ENCODE results near the gene GRAMD2B.

GRAMD2B gene

GRCh38 chr5:126488443-126489065 is 65.3 kb downstream of the GRAMD2B start:
- Mint-ChIP-seq H3K36me3 (peaks cover 3 to 8% of the 10 kb centered on the region in 2 donors), H3K27me3 (no peaks in the 10 kb centered on the region), H3K4me3 (no peak overlapping the region), H3K4me1 (no peaks in the 10 kb centered on the region), H3K9me3 (no peaks in the 10 kb centered on the region), H3K27ac (no peak overlapping the region)
- ATAC-seq (replicated peaks) (no peak), DNase-seq (no peak)

- no peaks in the 10 kb centered on the region for H3K9me3 Mint-ChIP-seq
- H3K27me3 Mint-ChIP-seq, result no peaks in the 10 kb centered on the region
- ATAC-seq (replicated peaks), result peak in 1 of 2 donors; percentile 52
- no peak overlapping the region for H3K4me3 Mint-ChIP-seq
- no peak for DNase-seq
- H3K36me3 Mint-ChIP-seq, result peaks cover 3 to 8% of the 10 kb centered on the region in 2 donors
- no peak overlapping the region for H3K27ac Mint-ChIP-seq
- no peaks in the 10 kb centered on the region for H3K4me1 Mint-ChIP-seq
Measured at GRCh38 chr5:126490167-126490940, 67.1 kb downstream of the GRAMD2B start.

DNA sequence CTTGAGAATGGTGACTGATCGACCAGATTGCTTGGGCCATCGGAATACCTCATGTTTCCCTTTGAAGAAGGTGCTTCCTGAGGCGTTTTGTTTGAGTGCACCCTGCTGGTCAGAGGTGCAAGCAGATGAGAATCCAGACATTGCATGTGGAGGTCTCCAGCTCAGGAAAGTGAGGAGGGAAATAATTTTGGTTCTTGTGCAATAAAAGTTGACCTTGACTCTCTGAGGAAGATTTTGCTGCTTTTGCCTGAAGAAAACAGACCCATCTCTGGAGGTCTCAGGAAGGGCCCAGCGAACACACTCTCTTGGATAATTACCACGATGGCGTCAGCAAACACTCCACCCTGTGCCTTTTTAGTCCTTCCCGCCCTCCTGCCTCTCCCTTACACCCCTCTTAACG is 69.7 kb downstream of the GRAMD2B start:
- Mint-ChIP-seq H3K4me1 (no peaks in the 10 kb centered on the region), H3K36me3 (peaks cover 3% of the 10 kb centered on the region in 2 donors), H3K27ac (no peak overlapping the region), H3K4me3 (no peak overlapping the region), H3K27me3 (no peaks in the 10 kb centered on the region), H3K9me3 (no peaks in the 10 kb centered on the region)
- DNase-seq (no peak), ATAC-seq (replicated peaks) (no peak)

DNA sequence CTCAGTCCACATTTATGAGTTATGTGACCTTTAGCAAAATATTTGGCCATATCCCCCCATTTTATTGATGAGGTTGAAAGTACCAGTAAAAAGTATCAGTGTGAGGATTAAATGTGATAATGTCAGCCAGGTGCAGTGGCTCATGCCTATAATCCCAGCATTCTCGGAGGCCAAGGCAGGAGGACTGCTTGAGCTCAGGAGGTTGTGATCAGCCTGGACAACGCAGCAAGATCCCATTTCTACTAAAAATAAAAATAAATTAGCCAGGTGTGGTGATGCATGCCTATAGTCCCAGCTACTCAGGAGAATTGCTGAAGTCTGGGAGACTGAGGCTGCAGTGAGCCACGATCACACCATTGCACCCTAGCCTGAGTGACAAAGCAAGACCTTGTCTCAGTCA is 71.2 kb downstream of the GRAMD2B start:
- no peak overlapping the region for H3K27ac Mint-ChIP-seq
- H3K4me3 Mint-ChIP-seq, result no peak overlapping the region
- H3K27me3 Mint-ChIP-seq, result no peaks in the 10 kb centered on the region
- ATAC-seq (replicated peaks) (no peak), DNase-seq (no peak)
- no peaks in the 10 kb centered on the region for H3K4me1 Mint-ChIP-seq
- H3K9me3 Mint-ChIP-seq, result no peaks in the 10 kb centered on the region
- H3K36me3 Mint-ChIP-seq, result peaks cover 0 to 3% of the 10 kb centered on the region in 2 donors

GRCh38 chr5:126497506-126497905 is 74.3 kb downstream of the GRAMD2B start:
- DNase-seq (no peak), ATAC-seq (replicated peaks) (no peak)
- Mint-ChIP-seq H3K27ac (no peak overlapping the region), H3K4me3 (no peak overlapping the region), H3K4me1 (no peaks in the 10 kb centered on the region), H3K9me3 (no peaks in the 10 kb centered on the region), H3K27me3 (no peaks in the 10 kb centered on the region), H3K36me3 (peaks cover 0 to 3% of the 10 kb centered on the region in 2 donors)

GRCh38 chr5:126499278-126499677 is 76.1 kb downstream of the GRAMD2B start:
- DNase-seq (no peak), ATAC-seq (replicated peaks) (no peak)
- Mint-ChIP-seq H3K27ac (no peak overlapping the region), H3K27me3 (no peaks in the 10 kb centered on the region), H3K4me3 (no peak overlapping the region), H3K9me3 (no peaks in the 10 kb centered on the region), H3K4me1 (no peaks in the 10 kb centered on the region), H3K36me3 (no peaks in the 10 kb centered on the region)

DNA sequence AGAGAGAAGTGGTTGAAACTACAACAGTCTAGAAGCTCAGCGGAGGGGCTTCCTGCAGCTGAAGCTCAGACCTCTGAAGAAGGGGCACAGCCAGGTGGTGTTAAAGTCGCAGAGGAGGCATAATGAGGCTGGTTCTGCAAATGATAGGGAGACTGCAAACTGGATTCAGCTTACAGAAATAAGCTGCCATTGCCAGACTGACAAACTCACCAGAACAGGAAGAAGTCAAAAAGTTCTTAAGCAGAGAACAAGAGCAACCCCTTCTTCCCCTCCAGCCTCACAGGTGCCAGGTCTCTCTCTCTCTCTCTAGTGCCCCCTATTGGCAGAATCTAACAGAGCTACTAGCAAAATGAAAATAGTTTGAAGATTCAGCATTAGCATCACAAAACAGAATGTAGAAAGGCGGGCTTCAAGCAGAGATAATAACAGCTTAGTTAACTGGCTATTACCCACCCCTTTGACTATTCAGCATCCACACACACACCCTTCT is 76.7 kb downstream of the GRAMD2B start:
- H3K27me3 Mint-ChIP-seq, result no peaks in the 10 kb centered on the region
- no peak overlapping the region for H3K27ac Mint-ChIP-seq
- no peaks in the 10 kb centered on the region for H3K9me3 Mint-ChIP-seq
- peak; percentile 61 to 66 for ATAC-seq (replicated peaks)
- no peak overlapping the region for H3K4me3 Mint-ChIP-seq
- no peaks in the 10 kb centered on the region for H3K36me3 Mint-ChIP-seq
- DNase-seq, result no peak
- H3K4me1 Mint-ChIP-seq, result no peaks in the 10 kb centered on the region

DNA sequence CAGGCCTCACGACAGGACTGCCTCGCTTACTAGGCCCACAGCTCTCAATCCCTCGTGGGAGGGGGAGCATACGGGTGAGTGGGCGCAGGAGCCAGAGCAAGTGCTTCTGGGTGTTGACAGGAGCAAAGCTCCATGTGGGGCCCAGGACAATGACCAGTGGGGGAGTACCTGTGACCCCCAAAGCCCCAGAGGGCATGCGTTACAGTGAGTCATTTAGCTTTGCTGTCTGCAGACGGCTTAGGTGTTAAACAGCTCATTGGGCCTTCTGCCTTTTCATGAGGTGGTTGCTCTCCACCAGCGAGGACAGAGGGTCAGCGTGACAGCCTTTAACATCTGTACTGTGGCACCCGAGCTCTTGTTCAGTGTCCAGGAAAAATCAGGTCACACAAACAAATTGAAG is 78.2 kb downstream of the GRAMD2B start:
- H3K4me3 Mint-ChIP-seq, result no peak overlapping the region
- no peaks in the 10 kb centered on the region for H3K9me3 Mint-ChIP-seq
- H3K27me3 Mint-ChIP-seq, result no peaks in the 10 kb centered on the region
- no peak overlapping the region for H3K27ac Mint-ChIP-seq
- H3K36me3 Mint-ChIP-seq, result no peaks in the 10 kb centered on the region
- ATAC-seq (replicated peaks) (no peak), DNase-seq (no peak)
- no peaks in the 10 kb centered on the region for H3K4me1 Mint-ChIP-seq

- ATAC-seq (replicated peaks) (no peak), DNase-seq (no peak)
- Mint-ChIP-seq H3K27ac (no peak overlapping the region), H3K9me3 (no peaks in the 10 kb centered on the region), H3K4me1 (peaks cover 0 to 3% of the 10 kb centered on the region in 2 donors), H3K36me3 (no peaks in the 10 kb centered on the region), H3K4me3 (no peak overlapping the region), H3K27me3 (no peaks in the 10 kb centered on the region)
Measured at GRCh38 chr5:126503602-126504104, 80.4 kb downstream of the GRAMD2B start.

DNA sequence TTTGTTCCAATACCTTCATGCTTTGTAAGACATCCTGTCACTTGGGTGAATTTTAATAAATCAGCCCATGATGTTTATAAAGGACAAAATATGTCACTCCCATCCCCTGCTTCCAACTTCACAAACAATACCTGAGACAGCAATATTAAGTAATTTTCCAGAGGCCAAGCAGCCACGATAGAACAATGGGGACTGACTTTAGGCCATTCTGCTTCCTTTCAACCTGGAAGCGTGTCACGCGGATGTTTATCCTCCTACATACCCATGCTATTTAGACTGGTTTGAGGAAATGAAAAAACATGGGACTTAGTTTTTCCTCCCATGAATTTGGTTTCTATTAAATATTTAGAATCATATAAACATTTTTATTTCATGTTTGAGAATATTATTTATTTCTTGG is 82.9 kb downstream of the GRAMD2B start:
- no peaks in the 10 kb centered on the region for H3K9me3 Mint-ChIP-seq
- H3K27ac Mint-ChIP-seq, result no peak overlapping the region

DNA sequence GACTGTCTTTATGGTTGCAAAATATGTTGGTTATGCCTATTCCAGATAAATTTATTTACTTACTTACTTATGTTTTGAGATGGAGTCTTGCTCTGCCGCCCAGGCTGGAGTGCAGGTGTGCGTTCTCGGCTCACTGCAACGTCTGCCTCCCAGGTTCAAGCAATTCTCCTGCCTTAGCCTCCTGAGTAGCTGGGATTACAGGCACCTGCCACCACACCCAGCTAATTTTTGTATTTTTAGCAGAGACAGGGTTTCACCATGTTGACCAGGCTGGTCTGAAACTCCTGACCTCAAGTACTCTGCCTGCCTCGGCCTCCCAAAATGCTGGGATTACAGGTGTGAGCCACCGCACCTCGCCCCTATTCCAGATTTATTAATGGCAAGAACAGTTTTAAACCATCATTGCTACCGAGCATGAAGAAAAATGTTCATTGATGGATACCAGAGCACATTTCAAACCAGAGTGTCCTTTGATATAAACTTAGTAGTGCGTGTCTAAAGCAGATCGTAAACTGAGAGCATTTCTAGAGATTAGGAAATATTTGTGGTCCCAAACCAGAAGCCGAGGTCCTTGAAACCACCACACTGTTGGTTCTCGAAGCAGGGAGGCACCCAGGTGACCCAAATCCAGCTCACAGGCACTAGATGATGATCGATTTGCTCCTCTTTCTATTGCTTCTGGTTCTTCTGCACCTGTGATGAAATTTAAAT is 85.2 kb downstream of the GRAMD2B start:
- Mint-ChIP-seq H3K27me3 (no peaks in the 10 kb centered on the region), H3K4me1 (peaks cover 5 to 9% of the 10 kb centered on the region in 2 donors), H3K9me3 (no peaks in the 10 kb centered on the region), H3K36me3 (no peaks in the 10 kb centered on the region), H3K4me3 (no peak overlapping the region), H3K27ac (no peak overlapping the region)
- DNase-seq (no peak), ATAC-seq (replicated peaks) (no peak)

More for the DNA sequence above, 82.9 kb downstream of the GRAMD2B start:
- peaks cover 5 to 9% of the 10 kb centered on the region in 2 donors for H3K4me1 Mint-ChIP-seq
- DNase-seq (no peak), ATAC-seq (replicated peaks) (no peak)
- H3K4me3 Mint-ChIP-seq, result no peak overlapping the region
- no peaks in the 10 kb centered on the region for H3K36me3 Mint-ChIP-seq
- H3K27me3 Mint-ChIP-seq, result no peaks in the 10 kb centered on the region

DNA sequence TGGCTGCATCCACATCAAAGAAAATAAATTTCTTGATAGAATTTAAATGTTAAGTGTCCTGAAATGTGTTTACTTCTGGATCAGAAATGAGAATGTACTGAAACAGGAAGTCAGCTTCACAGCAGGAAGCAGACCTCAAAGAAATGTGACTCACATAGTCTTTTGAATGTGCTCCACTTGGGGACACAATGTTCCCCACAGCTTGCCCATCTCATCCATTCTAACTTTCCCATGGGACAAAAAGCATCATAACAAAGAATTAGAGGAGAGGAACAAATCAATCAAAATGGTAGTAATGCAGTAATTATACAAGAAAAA is 85.7 kb downstream of the GRAMD2B start:
- no peaks in the 10 kb centered on the region for H3K9me3 Mint-ChIP-seq
- H3K27me3 Mint-ChIP-seq, result no peaks in the 10 kb centered on the region
- DNase-seq (no peak), ATAC-seq (replicated peaks) (no peak)
- peaks cover 5 to 9% of the 10 kb centered on the region in 2 donors for H3K4me1 Mint-ChIP-seq
- H3K27ac Mint-ChIP-seq, result no peak overlapping the region
- no peaks in the 10 kb centered on the region for H3K36me3 Mint-ChIP-seq
- no peak overlapping the region for H3K4me3 Mint-ChIP-seq

DNA sequence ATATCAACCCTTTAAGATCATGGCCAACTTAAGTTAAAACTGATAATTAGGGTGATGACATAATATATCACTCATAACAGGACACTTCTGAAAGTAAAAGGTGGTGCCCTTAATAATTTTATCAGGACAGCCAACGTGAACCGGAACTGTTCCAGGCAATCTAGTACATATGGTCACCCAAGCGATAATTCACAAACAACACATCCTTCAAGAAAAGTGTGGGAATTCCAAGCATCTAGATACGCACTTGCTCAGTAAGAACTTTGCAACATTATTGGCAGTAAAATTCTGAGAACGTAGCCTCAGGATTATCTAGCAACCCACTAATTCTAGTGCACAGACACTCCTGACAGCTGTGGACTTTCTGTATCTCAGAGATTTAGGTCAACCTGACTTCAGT is 86.1 kb downstream of the GRAMD2B start:
- ATAC-seq (replicated peaks), result no peak
- no peak for DNase-seq
- no peak overlapping the region for H3K4me3 Mint-ChIP-seq
- H3K27me3 Mint-ChIP-seq, result no peaks in the 10 kb centered on the region
- H3K36me3 Mint-ChIP-seq, result no peaks in the 10 kb centered on the region
- no peaks in the 10 kb centered on the region for H3K9me3 Mint-ChIP-seq
- H3K27ac Mint-ChIP-seq, result no peak overlapping the region
- peaks cover 5 to 9% of the 10 kb centered on the region in 2 donors for H3K4me1 Mint-ChIP-seq

GRCh38 chr5:126511961-126512360 is 88.8 kb downstream of the GRAMD2B start:
- Mint-ChIP-seq H3K4me1 (peaks cover 5 to 9% of the 10 kb centered on the region in 2 donors), H3K36me3 (no peaks in the 10 kb centered on the region), H3K27ac (no peak overlapping the region), H3K4me3 (no peak overlapping the region), H3K27me3 (no peaks in the 10 kb centered on the region), H3K9me3 (no peaks in the 10 kb centered on the region)
- no peak for DNase-seq
- ATAC-seq (replicated peaks), result no peak
